Osteocyte (in vitro differentiated cells): Measurements from ENCODE around the gene CELF4. TPM values are rescaled to one million over a fixed set of nuclear protein-coding genes. Genes with fewer than 3 reads are reported as not detected.

Source experiments
- DNase-seq: peaks from one replicate; pipeline ENCODE4 v3.0.0; 2021; ENCODE audit warnings: mixed read lengths; ENCODE audit not compliant: unreplicated experiment; ENCODE audit errors: extremely low spot score
- H3K27ac Mint-ChIP-seq: one replicate; pipeline ENCODE4 v1.8.0; 2021; ENCODE audit warnings: mild to moderate bottlenecking, mixed read lengths; ENCODE audit not compliant: unreplicated experiment
- H3K27me3 Mint-ChIP-seq: one replicate; pipeline ENCODE4 v1.8.0; 2021; ENCODE audit warnings: mixed read lengths; ENCODE audit not compliant: unreplicated experiment
- H3K36me3 Mint-ChIP-seq: one replicate; pipeline ENCODE4 v1.8.0; 2021; ENCODE audit warnings: mixed read lengths; ENCODE audit not compliant: unreplicated experiment
- H3K4me1 Mint-ChIP-seq: one replicate; pipeline ENCODE4 v1.8.0; 2021; ENCODE audit warnings: mixed read lengths; ENCODE audit not compliant: unreplicated experiment
- H3K4me3 Mint-ChIP-seq: one replicate; pipeline ENCODE4 v1.8.0; 2021; ENCODE audit warnings: mild to moderate bottlenecking, moderate library complexity, mixed read lengths; ENCODE audit not compliant: unreplicated experiment
- H3K9me3 Mint-ChIP-seq: one replicate; pipeline ENCODE4 v1.8.0; 2021; ENCODE audit warnings: mixed read lengths; ENCODE audit not compliant: unreplicated experiment
- CTCF ChIP-seq: fragments of 200-600 bp; sonication (generic); IDR thresholded peaks from 2 replicates; pipeline ENCODE4 v1.5.0; 2021; ENCODE audit warnings: antibody characterized with exemption, mild to moderate bottlenecking, moderate library complexity
- total RNA-seq: library from RNA; stranded (reverse); gene quantifications from 2 replicates; pipeline ENCODE4 v1.2.1, GENCODE V29; 2021

The CELF4 gene
- total RNA-seq, 1 donor from 2014 or later: not detected

GRCh38 chr18:37567061-37567993 is 1.7 kb upstream of the CELF4 start:
- DNase-seq: no peak
- H3K4me1 Mint-ChIP-seq: peaks cover 14% of the 10 kb centered on the region
- H3K27ac Mint-ChIP-seq: no peak overlapping the region
- H3K27me3 Mint-ChIP-seq: peaks cover 60% of the 10 kb centered on the region
- peak overlapping the region; percentile 32 for H3K4me3 Mint-ChIP-seq
- no peaks in the 10 kb centered on the region for H3K9me3 Mint-ChIP-seq
- TF ChIP-seq CTCF: no peak
- H3K36me3 Mint-ChIP-seq: no peaks in the 10 kb centered on the region

- Mint-ChIP-seq H3K36me3 (no peaks in the 10 kb centered on the region), H3K27ac (no peak overlapping the region), H3K27me3 (peaks cover 62% of the 10 kb centered on the region), H3K4me3 (peak overlapping the region; percentile 68), H3K9me3 (no peaks in the 10 kb centered on the region), H3K4me1 (peaks cover 14% of the 10 kb centered on the region)
- no peak for DNase-seq
- TF ChIP-seq CTCF: no peak
Observed at GRCh38 chr18:37566479-37567060, 972 bp upstream of the CELF4 start.

- peaks cover 64% of the 10 kb centered on the region for H3K27me3 Mint-ChIP-seq
- DNase-seq: no peak
Observed at GRCh38 chr18:37565977-37566478, 430 bp upstream of the CELF4 start.

GRCh38 chr18:37564711-37565100 is 892 bp downstream of the CELF4 start:
- H3K27me3 Mint-ChIP-seq: peaks cover 57% of the 10 kb centered on the region

More at GRCh38 chr18:37565977-37566478, 430 bp upstream of the CELF4 start:
- peak overlapping the region; percentile 78 for H3K4me3 Mint-ChIP-seq
- no peak for TF ChIP-seq CTCF
- no peak overlapping the region for H3K27ac Mint-ChIP-seq
- peaks cover 14% of the 10 kb centered on the region for H3K4me1 Mint-ChIP-seq
- H3K9me3 Mint-ChIP-seq: no peaks in the 10 kb centered on the region
- H3K36me3 Mint-ChIP-seq: no peaks in the 10 kb centered on the region

More at GRCh38 chr18:37564711-37565100, 892 bp downstream of the CELF4 start:
- Mint-ChIP-seq H3K9me3 (no peaks in the 10 kb centered on the region), H3K4me1 (peaks cover 14% of the 10 kb centered on the region), H3K4me3 (peak overlapping the region; percentile 78), H3K27ac (no peak overlapping the region), H3K36me3 (no peaks in the 10 kb centered on the region)
- DNase-seq: no peak
- no peak for TF ChIP-seq CTCF
